GM21528 (cell line): ENCODE data around the gene EPB41L4B.
"Not testable (repeated sequence)": the region's sequence is repeated elsewhere in the genome, so short reads cannot be mapped to it uniquely, and the experiment has no call there.

Experiments used
- ATAC-seq: cut with Tn5 transposase; IDR thresholded peaks from one replicate; pipeline ENCODE4 v1.9.1; 2021; ENCODE audit warnings: mild to moderate bottlenecking, moderate library complexity; ENCODE audit not compliant: unreplicated experiment, low FRiP score

The EPB41L4B gene

GRCh38 chr9:109302606-109303005 is 18.3 kb downstream of the EPB41L4B start:
- no peak for ATAC-seq

GRCh38 chr9:109301012-109301411 is 19.8 kb downstream of the EPB41L4B start:
- ATAC-seq: no peak

GRCh38 chr9:109299891-109300290 is 21.0 kb downstream of the EPB41L4B start:
- no peak for ATAC-seq

GRCh38 chr9:109297899-109298298 is 23.0 kb downstream of the EPB41L4B start:
- ATAC-seq: no peak

- ATAC-seq: no peak
Observed at GRCh38 chr9:109295221-109296130, 25.4 kb downstream of the EPB41L4B start.

- no peak for ATAC-seq
Observed at GRCh38 chr9:109290385-109290784, 30.5 kb downstream of the EPB41L4B start.

- ATAC-seq: no peak
Observed at GRCh38 chr9:109289931-109290330, 30.9 kb downstream of the EPB41L4B start.

GRCh38 chr9:109289186-109289585 is 31.7 kb downstream of the EPB41L4B start:
- no peak for ATAC-seq

GRCh38 chr9:109286981-109287380 is 33.9 kb downstream of the EPB41L4B start:
- no peak for ATAC-seq

- no peak for ATAC-seq
Observed at GRCh38 chr9:109286571-109286977, 34.3 kb downstream of the EPB41L4B start.

GRCh38 chr9:109283672-109284071 is 37.2 kb downstream of the EPB41L4B start:
- ATAC-seq: not testable (repeated sequence)

- ATAC-seq: no peak
Observed at GRCh38 chr9:109283012-109283411, 37.8 kb downstream of the EPB41L4B start.

GRCh38 chr9:109282302-109282701 is 38.6 kb downstream of the EPB41L4B start:
- no peak for ATAC-seq

GRCh38 chr9:109281518-109281917 is 39.3 kb downstream of the EPB41L4B start:
- no peak for ATAC-seq

GRCh38 chr9:109278848-109279247 is 42.0 kb downstream of the EPB41L4B start:
- ATAC-seq: no peak

GRCh38 chr9:109278216-109278615 is 42.6 kb downstream of the EPB41L4B start:
- no peak for ATAC-seq

GRCh38 chr9:109277451-109277850 is 43.4 kb downstream of the EPB41L4B start:
- ATAC-seq: no peak

GRCh38 chr9:109276469-109277440 is 44.1 kb downstream of the EPB41L4B start:
- ATAC-seq: no peak

- no peak for ATAC-seq
Observed at GRCh38 chr9:109274884-109275730, 45.8 kb downstream of the EPB41L4B start.

GRCh38 chr9:109273869-109274268 is 47.0 kb downstream of the EPB41L4B start:
- ATAC-seq: no peak
